Fibroblast of peridontal ligament (primary cell): ENCODE results near the gene ETV5.

Source experiments
- DNase-seq: peaks from one replicate; pipeline ENCODE4 v3.0.0-alpha.2; 2010; ENCODE audit errors: extremely low read depth

Gene ETV5

DNA sequence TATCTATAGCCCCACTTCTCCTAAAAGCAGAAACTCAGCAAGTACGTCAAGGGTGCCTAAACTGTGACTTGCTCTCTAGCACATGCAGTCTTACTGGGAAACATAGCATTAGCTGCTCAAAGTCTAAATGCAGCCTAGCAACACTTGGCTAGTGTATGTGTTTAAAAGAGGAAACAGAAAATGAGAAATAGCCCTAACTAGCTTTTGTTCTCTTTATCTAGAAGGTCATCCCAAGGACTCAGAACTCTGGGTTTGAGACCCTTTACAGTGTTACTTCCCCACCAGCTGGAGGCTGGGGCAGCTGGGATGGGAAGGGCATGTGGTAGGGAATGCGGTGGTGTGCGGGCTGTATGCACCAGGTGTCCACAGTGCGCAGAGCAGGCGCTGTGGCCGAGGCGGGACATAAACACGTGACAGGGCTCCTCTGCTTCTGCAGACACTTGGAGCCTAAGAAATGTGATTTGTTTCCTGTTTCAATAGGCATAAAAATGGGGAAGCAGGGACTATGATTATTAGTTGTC, 13.3 kb downstream of the ETV5 start:
- no peak for DNase-seq

DNA sequence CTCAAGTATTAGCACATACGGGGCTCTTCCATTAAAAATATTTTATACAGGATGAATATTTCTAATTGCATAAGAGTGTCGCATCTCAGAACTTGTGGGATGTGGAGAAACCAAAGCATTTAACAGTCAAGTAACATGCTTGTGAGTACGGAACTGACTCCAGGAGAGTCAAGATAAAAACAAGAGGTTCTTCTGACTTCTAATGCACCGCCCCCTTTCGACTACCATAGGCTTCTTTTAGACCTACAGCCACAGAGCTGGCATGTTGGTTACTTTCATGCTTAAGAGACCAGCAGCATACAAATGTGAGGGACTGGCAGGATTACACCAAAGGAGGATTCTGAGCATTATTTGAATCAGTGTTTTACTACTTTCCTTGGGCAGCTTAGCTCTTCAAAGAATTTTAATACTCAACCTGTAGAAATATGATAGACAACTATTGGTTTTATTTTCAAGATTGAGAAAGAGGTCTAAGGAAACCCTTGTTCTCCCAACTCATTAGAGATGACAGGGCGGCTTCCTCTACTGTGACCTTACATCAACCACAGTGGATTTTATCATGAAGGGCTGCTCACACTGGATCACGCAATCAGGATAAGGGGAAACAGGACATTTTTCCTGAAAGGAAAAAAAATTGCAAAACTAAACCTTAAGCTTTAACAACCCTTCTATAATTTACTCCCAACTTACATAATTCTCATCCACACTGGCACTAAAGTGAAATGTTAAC, 14.0 kb downstream of the ETV5 start:
- DNase-seq: no peak

DNA sequence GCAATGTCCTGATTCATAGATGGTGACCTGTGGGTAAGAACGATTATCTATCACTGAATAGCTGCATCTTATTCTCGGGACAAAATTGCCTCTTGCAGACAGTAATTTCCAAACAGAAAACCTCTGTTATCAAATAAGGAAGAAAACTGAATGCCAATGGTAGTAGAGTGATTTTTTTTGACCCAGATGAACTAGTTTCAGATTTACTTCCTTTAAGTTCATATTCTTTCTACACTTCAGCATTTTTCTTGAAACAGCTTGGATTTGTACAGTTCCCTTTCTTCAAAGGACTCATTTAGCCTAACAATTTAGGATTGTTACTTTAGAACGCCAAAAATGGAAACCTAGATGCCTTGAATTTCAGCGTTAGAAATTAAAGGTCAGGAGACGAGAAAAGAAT, 14.6 kb downstream of the ETV5 start:
- DNase-seq: no peak

DNA sequence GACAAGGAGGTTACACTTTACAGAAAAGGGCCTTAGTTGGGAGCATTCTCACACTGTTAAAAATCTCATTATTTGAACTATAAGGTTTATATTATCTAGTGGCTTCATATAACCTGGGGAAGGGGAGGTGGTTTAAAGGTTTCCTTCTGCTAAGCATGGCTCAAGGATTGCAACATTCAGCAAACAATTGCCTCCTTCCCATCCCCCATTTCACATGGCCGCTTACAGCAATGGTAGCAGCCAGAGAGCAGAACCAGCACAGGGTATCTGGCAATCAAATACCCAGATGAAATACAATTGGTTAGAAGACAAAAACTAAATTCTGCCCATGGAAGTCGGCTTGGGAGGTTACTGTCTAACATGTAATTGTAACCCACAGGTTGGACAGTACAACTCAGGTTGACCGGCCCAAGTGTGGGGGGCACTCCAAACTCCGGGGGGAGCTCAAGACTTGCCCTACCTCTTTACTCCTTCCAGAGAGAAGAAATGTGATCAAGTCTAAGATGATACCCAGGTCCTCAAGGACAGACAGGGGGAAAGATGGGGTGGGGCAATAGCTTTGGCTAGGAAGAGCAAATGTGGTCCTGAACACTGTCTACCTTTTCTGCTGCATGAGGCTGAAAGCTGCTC, 15.5 kb downstream of the ETV5 start:
- DNase-seq: no peak

DNA sequence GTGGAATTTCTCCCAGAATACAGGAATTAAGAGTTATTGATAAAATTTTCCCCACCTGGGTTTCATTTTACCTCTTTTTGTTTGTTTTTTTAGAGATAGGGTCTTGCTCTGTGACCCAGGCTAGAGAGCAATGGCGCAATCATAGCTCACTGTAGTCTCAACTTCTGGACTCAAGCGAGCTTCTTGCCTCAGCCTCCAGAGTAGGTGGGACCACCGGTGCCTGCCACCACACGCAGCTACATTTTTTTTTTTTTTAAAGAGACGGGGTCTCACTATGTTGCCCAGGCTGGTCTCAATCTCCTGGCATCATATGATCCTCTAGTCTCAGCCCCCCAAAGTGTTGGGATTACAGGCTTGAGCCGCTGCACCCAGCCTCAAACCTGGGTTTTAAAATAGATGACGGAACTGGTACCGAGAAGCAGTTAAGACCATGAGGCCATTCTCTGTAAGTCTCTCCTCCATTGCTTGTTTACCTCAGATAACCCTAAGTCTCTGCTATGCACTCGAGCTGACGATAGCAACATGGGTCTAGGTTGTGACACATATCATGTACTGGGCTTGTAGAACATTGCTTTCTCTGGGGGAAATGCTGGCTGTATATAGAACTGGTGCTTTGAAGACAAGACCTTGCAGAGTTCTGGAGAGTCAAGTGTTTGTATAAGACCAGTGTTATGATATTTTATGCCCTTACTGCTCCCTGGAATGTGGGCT, 16.4 kb downstream of the ETV5 start:
- DNase-seq: no peak

DNA sequence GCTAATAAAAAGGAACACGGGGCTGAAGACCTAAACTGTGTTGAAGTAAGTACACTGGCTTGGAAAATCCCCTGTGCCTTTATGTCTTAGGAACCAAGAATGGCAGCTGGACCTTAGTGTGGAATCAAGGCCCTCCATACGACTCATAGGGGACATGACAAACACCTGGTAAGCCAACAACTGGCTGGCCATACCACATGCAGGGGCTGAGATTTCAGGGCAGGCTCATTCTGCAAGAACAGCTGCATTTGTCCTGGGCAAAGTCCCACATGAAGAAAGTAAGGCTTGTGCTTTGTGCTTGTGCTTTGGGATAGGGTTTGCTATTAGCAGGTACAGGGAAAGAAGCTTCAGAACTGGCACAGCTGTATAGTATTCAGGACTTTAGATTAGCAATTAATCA, 18.0 kb downstream of the ETV5 start:
- no peak for DNase-seq

DNA sequence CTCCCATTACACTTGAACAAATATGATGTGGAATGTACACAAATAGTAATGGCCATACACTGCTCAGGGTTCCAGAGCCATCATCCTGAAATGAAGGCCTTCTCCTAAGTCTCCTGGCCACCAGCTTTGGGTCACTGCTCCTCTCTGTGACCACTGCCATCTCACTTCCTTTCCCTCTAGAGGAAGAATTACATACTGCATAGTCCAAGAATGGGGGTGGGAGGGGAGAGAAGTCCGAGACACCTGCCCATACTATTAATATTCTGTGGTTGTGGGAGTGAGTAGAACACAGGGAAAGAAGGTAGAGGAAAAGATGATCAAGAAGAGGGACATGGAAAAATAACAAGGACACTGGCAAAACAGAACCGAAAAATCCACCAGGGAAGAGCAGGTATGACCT, 20.6 kb downstream of the ETV5 start:
- no peak for DNase-seq

DNA sequence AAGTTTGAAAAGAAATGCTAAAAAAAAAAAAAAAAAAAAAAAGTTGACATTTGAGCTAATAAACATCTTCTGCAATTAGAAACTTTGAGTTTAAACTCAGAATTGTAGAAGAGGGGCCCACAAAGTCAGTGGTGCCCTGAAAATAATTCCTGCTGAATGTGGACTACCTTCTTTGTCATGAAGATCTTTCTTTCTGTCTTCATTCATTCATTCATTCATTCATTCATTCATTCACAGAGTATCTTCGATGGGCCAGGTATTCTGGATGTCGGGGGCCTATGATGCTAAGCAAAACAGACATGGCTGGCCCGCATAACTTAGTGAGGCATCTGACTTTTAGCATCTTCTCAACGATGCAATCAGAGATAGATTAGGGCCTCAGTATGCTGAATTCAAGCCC, 24.6 kb downstream of the ETV5 start:
- no peak for DNase-seq

DNA sequence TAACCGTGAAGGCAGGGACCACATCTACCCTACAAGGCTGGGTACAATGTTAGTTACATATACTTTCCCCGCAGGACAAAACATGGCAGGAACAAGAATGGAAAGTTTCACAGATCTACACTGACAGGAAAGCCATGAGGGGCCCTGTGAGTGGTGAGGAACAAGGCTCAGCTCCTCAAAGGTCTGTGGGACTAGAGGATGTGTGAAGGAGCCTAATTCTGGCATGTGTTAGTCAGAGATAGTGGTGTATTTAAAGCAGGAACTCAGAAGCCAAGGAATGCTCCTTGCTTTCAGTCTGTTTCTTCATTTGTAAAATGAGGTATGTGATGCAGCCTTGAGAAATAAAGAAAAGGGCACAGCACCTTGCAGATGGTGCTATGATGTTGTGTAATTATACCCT, 25.1 kb downstream of the ETV5 start:
- DNase-seq: no peak

DNA sequence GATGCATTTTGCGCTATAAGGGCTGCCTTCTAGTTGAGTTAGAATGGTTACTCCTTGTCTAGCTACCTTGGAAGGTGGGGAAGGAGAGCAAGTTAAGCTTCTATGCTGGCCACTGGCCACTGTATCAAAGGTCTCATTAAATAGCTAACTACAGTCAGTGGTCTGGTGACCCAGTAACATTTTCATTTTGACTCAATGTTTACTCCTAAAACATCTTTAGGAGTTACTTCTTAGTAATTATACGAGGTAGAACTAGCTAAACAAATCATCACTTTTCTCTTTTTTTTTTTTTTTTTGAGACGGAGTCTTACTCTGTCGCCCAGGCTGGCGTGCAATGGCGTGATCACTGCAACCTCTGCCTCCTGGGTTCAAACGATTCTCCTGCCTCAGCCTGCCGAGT, 26.7 kb downstream of the ETV5 start:
- DNase-seq: no peak

DNA sequence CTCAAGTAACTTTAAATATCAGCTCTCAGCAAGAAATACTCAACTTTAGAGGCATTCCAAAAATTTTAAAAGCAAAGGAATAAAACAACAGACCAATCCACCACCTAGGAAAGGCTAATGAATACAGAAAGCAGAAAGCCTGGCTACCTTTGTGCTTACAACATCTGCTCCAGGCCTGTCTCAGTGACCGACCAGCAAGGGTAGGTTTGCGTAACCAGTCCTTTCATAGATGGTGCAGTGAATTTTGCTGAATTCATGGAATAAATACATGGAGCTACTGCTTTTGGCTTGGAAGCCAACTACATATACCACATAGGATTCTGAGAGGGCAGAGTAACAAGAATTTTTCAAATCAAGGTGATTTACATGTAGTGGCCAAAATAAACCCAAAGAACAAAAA, 27.2 kb downstream of the ETV5 start:
- DNase-seq: no peak

DNA sequence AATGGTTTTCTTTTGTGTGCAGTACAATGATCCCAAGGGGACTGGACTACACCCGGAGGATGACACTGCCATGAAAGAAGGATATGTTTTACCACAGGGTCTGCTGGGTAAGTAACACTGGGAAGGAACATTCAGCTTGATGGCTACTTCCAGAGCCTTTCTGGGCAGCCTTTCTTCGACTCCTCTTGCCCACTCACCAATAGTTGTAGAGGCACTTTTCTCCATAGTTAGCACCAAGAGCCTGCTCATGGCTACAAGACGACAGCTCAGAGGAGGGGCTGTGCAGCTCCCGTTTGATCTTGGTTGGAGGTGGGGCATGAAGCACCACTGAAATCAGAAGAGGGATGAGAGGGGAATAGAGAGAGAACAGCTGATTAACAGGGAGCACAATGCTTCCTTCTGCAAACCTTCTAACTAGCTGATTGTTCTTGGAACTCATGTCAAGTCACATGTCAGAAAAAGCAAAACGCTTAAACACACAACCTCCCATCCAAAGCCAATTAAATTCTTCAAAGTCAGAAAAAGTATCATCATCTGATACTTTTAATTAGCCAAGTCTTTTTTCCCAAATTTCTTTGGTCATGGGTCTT, 27.9 kb downstream of the ETV5 start:
- DNase-seq: no peak

DNA sequence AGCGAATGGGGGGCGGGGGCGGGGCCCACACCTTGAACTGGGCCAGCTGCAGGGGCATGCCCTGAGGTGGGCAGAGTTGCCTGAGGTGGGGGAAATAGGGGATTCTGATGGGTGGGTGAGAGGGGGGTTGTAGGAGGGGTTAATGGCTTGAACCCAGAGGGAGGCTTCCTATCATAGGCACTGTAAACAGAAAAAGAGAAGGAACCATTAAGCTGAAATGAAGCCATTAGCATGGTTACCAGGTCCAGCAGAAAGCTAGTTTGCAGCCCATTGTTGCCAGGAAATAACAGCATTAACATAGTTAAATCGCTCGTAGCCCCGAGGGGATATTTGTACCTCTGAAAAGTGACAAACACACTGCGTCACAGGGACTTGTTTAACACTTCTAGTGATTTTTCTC, 29.0 kb downstream of the ETV5 start:
- no peak for DNase-seq

DNA sequence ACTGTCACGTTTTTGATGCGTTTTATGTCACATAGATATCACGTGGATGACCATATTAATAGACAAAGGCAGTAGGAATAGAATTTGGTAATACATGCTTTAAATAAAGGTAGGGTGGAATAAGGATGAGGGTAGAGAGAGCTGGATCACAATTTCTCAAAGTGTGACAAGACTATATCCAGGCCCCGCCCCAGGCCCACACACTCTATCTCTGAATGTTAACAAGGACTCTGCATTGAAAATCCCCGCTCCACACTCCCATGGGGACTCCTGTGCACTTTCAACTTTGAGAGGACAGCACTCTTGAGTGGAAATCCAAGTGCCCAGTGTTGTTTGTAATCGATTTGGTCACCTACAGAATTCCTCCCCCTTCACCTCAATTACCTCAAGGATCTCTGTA, 31.4 kb downstream of the ETV5 start:
- no peak for DNase-seq

DNA sequence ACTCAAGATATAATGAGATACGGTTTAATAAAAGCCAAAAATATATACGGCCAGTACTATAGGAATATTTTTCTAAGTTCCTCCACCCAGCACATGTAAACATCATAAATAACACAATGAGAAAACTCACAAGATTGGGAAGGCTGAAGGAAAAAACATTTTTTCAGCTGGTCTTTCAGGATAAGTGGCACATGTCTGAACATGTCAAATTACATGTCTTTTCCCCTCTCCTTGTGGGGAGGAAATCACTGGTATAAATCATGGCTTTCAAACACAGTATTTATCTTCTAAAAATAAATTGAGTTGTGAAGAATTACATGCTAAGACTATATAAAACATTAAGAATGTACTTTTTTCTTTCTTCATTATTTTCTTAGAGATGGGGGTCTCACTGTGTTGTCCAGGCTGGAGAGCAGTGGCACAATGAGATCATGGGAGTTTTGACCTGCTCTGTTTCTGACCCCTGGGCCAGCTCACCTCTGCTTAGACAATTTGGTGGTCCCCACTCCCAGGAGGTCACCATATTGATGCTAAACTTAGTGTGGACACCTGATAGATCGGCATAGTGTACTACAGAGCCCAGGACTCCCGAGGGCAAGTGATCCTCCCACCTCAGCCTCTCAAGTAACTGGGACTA, 32.8 kb downstream of the ETV5 start:
- no peak for DNase-seq

DNA sequence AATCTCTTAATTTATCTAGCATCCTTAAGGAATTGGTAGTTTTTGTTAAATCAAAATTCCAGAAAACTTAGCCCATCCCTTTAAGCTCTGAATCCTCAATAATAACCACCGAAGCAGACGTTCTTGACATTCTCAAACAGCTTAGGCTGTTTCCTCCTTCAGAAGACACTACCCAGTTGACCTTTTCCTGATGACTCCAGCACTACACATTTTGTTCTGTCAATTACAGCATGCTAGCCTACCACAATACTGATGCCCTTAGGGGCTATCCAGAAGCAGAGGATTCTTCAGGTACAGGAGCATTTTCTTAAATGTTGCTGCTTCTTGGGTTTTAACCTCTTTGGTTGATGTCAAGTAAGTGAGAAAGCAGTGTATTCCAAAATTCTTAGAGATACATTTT, 33.4 kb downstream of the ETV5 start:
- no peak for DNase-seq

DNA sequence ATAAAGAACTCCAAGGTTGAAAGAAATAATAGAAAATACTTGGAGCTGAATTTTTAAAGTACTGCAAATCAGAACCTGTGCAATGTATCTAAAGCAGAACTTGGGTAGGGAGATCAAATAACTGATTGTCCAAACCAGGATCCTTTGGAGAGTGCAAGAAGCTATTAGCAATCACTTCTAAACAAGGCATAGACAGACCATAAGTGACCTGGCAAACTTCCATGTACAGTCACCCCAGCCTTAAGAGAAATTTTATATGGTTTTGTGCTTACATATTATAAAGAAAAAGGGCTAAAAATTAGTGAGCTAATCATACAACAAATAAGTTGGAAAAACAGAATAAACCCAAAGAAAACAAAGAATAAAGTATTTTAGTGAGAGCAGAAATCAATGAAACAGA, 35.2 kb downstream of the ETV5 start:
- DNase-seq: peak; percentile 29

DNA sequence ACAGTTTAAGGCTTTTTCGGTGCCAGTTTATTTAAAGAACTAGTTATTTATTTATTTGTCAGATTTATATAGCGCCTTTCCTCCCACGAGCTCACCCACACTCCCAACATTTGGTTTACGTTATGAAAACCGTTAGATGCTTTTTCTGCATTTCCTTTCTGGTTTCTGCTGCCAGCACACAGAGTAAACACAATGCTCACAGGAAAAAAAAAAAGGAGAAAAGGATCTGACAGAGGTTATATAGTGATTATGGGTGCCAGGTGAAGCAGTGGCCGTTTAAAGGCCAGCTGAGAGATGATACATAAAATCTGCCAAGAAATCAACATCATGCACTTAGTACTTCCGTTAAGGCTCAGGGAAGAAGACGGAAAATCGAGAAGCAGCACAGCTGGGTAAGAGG, 37.9 kb downstream of the ETV5 start:
- DNase-seq: peak; percentile 55

DNA sequence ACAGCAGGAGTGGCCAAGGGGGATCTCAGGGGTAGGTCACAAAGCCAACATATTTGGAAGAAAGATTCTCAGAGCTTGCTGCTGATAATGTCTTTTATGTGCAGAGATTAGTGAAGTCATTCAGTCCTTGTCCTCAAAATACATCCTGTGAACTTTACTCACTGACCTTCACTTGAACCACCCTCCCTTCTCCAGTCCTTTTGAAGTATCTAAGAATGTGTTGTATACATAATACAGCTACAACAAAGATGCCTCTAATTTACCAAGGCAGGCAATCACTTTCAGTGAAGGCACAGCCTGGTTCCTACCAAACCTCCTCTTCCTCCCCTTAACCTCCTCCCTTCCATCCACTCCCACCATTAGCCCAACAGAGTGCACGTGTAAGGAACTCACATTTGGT, 38.3 kb downstream of the ETV5 start:
- no peak for DNase-seq

DNA sequence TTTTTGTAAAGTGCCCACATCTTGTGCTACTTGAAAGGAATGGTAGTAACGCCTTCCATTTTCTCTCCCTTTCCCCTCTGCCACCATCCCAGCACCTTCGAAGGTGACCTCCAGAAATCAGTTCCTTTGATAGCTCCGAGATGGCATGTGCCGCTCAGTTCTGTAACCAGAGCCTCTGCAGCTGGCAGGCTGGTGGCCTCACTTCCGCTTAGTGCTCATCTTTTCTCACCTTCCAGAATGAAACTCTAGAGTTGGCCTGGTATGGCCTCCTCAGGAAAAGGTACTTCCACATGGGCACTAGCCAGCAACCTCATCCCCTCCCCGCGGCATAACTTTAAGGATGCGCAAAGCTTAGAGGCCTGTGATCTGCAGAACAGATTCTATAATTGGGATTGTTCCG, 38.8 kb downstream of the ETV5 start:
- no peak for DNase-seq

DNA sequence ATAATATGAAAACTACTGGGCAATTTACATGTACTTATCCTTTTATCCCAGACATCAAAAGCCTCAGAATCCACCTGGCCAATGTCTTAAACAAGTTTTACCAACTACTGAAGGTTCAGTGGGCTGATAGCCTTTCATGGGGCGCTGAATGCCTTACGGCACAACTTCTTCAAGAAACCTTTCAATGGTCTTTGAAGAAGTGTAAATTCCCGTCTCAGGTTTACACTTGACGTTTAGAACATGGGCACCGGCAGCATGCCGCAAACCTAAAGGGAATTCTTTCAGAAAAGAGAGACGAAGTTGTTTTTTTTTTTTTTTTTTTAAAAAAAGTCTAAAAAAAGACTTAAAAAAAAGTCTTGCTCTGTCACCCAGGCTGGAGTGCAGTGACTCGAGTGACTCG, 39.7 kb downstream of the ETV5 start:
- DNase-seq: no peak

DNA sequence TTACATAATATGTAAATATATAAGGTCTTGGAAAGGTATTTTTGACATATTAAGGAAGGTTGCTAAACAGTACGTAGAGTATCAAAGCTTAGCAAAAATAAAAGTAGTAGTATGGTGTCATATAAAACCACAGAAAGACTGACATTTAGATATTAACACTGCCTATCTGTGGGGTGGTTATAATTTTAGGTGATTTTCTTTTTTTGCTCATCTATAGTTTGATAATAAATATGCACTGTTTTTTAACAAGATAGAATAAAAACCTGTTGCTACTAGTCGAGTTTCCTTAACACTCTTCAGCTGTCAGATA, 40.7 kb downstream of the ETV5 start:
- DNase-seq: no peak
